HepG2 (cell line): ENCODE data around the gene RMI1. TPM values are rescaled to one million over a fixed set of nuclear protein-coding genes. Genes with fewer than 3 reads are reported as not detected.

ENCODE experiments used
- HNRNPK ChIP-seq: fragments of 200-400 bp; formaldehyde crosslinking; IDR thresholded peaks from 2 replicates; pipeline ENCODE4 v1.6.1; 2018; ENCODE audit warnings: low read length, low read depth, moderate library complexity, mild to moderate bottlenecking; ENCODE audit not compliant: poor library complexity, severe bottlenecking
- KLF6 ChIP-seq: IDR thresholded peaks from 2 replicates; pipeline ENCODE4 v1.8.0; 2016; ENCODE audit warnings: missing biosample characterization, missing genetic modification reagents
- MAX ChIP-seq: IDR thresholded peaks from 2 replicates; pipeline ENCODE4 v1.6.1; 2012; ENCODE audit warnings: inconsistent platforms
- PATZ1 ChIP-seq: sonication (generic); formaldehyde crosslinking; IDR thresholded peaks from 2 replicates; pipeline ENCODE4 v1.4.0; 2020; ENCODE audit warnings: missing genetic modification reagents
- PAXIP1 ChIP-seq: sonication (generic); formaldehyde crosslinking; conservative IDR thresholded peaks from 2 replicates; pipeline ENCODE4 v1.4.0; 2020; ENCODE audit warnings: mild to moderate bottlenecking, missing genetic modification reagents, moderate library complexity
- RNF219 ChIP-seq: sonication (generic); formaldehyde crosslinking; IDR thresholded peaks from 2 replicates; pipeline ENCODE4 v1.5.0; 2020; ENCODE audit warnings: mild to moderate bottlenecking, missing genetic modification reagents
- TMF1 ChIP-seq: sonication (generic); formaldehyde crosslinking; IDR thresholded peaks from 2 replicates; pipeline ENCODE4 v1.8.1; 2022; ENCODE audit warnings: low read depth, missing genetic modification reagents
- XRCC5 ChIP-seq: fragments of 200-400 bp; formaldehyde crosslinking; optimal IDR thresholded peaks from 2 replicates; pipeline ENCODE3; 2017; ENCODE audit warnings: mild to moderate bottlenecking, low read length
- ZBTB10 ChIP-seq: sonication (generic); formaldehyde crosslinking; IDR thresholded peaks from 2 replicates; pipeline ENCODE4 v1.4.0; 2020; ENCODE audit warnings: missing genetic modification reagents, borderline replicate concordance
- ZBTB26 ChIP-seq: IDR thresholded peaks from 2 replicates; pipeline ENCODE4 v1.6.1; 2016; ENCODE audit warnings: missing compliant biosample characterization, missing genetic modification reagents, borderline replicate concordance
- ZGPAT ChIP-seq: IDR thresholded peaks from 2 replicates; pipeline ENCODE4 v1.6.1; 2016; ENCODE audit warnings: mild to moderate bottlenecking
- ZNF724P ChIP-seq: sonication (generic); formaldehyde crosslinking; IDR thresholded peaks from 2 replicates; pipeline ENCODE4 v1.8.0; 2022; ENCODE audit warnings: missing genetic modification reagents, borderline replicate concordance
- ZSCAN9 ChIP-seq: IDR thresholded peaks from 2 replicates; pipeline ENCODE4 v1.6.1; 2016; ENCODE audit warnings: borderline replicate concordance
- polyA plus RNA-seq, 8 experiments: library from polyadenylated mRNA; depleted of rRNA in 3 of 8; stranded (reverse) in 7 of 8; unstranded in 1 of 8; fragments of >200 nt; fragmentation: Illumina TruSeq in 4 of 8; extraction: Trizol in 4 of 8; gene quantifications; 2 replicates each; pipeline versions ENCODE4 v1.2.1 to v1.2.3, GENCODE V29; 2011 to 2016; ENCODE audit warnings: low read depth in 4 of 8, missing spikeins in 1 of 8, mixed read lengths in 1 of 8; ENCODE audit not compliant: insufficient read depth in 1 of 8
- total RNA-seq, 5 experiments: library from RNA; depleted of rRNA; stranded (reverse); fragments of >200 nt; fragmentation: Illumina TruSeq; extraction: Trizol; gene quantifications; 2 replicates each; pipeline ENCODE4 v1.2.3, GENCODE V29; 2016; ENCODE audit warnings: low read depth in 1 of 5

Gene RMI1
- total and polyA plus RNA-seq, 2 of the 13 experiments (the other 11 are each of a cell fraction or from before 2014, with no cell fraction given): 0.54 to 3.7 TPM

- peak; percentile 7; the same call in 1 of the 2 replicates for TF ChIP-seq ZBTB26 (CRISPR knock-in tag)
- TF ChIP-seq MAX: peak; percentile 84
- TF ChIP-seq PATZ1: peak; percentile 26
- no peak for TF ChIP-seq ZBTB10
- TF ChIP-seq ZNF724P: peak; percentile 23; the same call in 1 of the 2 replicates
- peak; percentile 65; the same call in 1 of the 2 replicates for TF ChIP-seq KLF6 (CRISPR knock-in tag)
- peak; percentile 40 for TF ChIP-seq XRCC5
- peak; percentile 77 for TF ChIP-seq ZSCAN9 (CRISPR knock-in tag)
- no peak for TF ChIP-seq HNRNPK
- peak; percentile 91; the same call in 1 of the 2 replicates for TF ChIP-seq ZGPAT
- peak; percentile 72 for TF ChIP-seq PAXIP1
- TF ChIP-seq TMF1: peak; percentile 77; the same call in 1 of the 2 replicates
- TF ChIP-seq RNF219 (CRISPR knock-in tag): 0 out of 2 replicates have a peak, but pooled peaks have one; percentile 73
Observed at GRCh38 chr9:83956436-83957247, 24.0 kb upstream of the RMI1 start (continued).
